WTC11 (cell line): Measurements from ENCODE around the gene CXCL8.

Source experiments
- CTCF ChIP-seq: fragments of 200-600 bp; IDR thresholded peaks from 2 replicates; pipeline ENCODE4 v1.8.0; 2022; ENCODE audit warnings: antibody characterized with exemption
- MAX ChIP-seq: sonication (generic); formaldehyde crosslinking; IDR thresholded peaks from 2 replicates; pipeline ENCODE4 v1.8.0; 2022; ENCODE audit warnings: mild to moderate bottlenecking, missing genetic modification reagents
- TCF7 ChIP-seq: sonication (generic); formaldehyde crosslinking; IDR thresholded peaks from 2 replicates; pipeline ENCODE4 v1.8.0; 2022; ENCODE audit warnings: mild to moderate bottlenecking, low read depth, missing genetic modification reagents, moderate library complexity
- TEAD1 ChIP-seq: sonication (generic); formaldehyde crosslinking; IDR thresholded peaks from 2 replicates; pipeline ENCODE4 v1.8.0; 2022; ENCODE audit warnings: mild to moderate bottlenecking, missing genetic modification reagents
- USF2 ChIP-seq: sonication (generic); formaldehyde crosslinking; IDR thresholded peaks from 2 replicates; pipeline ENCODE4 v1.8.1; 2023; ENCODE audit warnings: mild to moderate bottlenecking, missing genetic modification reagents, moderate library complexity
- ZNF512 ChIP-seq: sonication (generic); formaldehyde crosslinking; IDR thresholded peaks from 2 replicates; pipeline ENCODE4 v1.8.1; 2022; ENCODE audit warnings: missing genetic modification reagents, borderline replicate concordance

GRCh38 chr4:73702796-73703287 is 37.5 kb upstream of the CXCL8 start:
- no peak for TF ChIP-seq USF2 (CRISPR knock-in tag)
- TF ChIP-seq ZNF512, result no peak
- TF ChIP-seq CTCF, result no peak
- no peak for TF ChIP-seq MAX (CRISPR knock-in tag)
- no peak for TF ChIP-seq TEAD1 (CRISPR knock-in tag)
- no peak for TF ChIP-seq TCF7 (CRISPR knock-in tag)
